HG03045 (cell line): ENCODE results near the gene PARD3.
"Not testable (repeated sequence)": the region's sequence is repeated elsewhere in the genome, so short reads cannot be mapped to it uniquely, and the experiment has no call there.

Experiments used
- ATAC-seq: cut with Tn5 transposase; IDR thresholded peaks from one replicate; pipeline ENCODE4 v1.9.1; 2021; ENCODE audit warnings: mild to moderate bottlenecking, moderate library complexity; ENCODE audit not compliant: unreplicated experiment

The PARD3 gene

DNA sequence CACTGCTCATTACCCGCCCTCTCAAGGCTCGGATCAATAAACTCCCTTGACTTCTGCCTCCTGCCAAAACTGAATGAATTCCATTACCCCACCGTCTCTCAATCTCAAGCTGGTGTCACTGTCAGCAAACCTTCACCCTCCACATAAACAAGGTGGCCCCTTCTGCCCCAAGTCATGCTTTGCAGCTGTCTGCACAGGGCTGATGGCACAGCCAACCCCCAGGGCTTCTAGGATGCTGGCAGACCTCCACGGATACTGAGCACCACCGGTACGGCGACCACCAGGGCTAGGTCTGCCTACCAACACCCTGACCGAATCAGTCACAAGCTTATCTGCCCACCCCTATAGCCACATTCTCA, 46.1 kb downstream of the PARD3 start:
- ATAC-seq = no peak

DNA sequence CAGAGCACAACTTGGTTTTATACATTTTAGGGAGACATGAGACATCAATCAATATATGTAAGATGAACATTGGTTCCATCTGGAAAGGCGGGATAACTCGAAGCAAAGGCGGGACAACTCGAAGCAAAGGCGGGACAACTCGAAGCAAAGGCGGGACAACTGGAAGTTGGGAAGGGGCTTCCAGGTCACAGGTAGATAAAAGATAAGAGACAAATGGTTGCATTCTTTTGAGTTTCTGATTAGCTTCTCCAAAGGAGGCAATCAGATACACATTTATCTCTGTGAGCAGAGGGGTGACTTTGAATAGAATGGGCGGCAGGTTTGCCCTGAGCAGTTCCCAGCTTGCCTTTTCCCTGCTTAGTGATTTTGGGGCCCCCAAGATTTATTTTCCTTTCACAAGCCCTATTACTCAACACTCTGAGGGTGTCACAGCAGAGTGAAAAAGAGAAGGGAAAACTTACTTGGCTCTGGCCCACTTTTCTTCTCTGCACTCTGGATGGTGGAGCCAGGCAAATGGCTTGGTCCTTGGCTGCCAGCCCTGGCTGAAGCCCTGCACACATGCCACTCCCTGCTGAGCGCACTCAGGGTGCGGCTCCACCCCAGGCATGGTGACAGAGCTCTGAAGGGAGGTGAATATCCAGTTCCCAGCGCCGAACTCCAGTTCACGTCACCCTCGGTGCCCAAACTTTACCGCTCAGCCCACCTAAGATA, 46.7 kb downstream of the PARD3 start:
- ATAC-seq = no peak

DNA sequence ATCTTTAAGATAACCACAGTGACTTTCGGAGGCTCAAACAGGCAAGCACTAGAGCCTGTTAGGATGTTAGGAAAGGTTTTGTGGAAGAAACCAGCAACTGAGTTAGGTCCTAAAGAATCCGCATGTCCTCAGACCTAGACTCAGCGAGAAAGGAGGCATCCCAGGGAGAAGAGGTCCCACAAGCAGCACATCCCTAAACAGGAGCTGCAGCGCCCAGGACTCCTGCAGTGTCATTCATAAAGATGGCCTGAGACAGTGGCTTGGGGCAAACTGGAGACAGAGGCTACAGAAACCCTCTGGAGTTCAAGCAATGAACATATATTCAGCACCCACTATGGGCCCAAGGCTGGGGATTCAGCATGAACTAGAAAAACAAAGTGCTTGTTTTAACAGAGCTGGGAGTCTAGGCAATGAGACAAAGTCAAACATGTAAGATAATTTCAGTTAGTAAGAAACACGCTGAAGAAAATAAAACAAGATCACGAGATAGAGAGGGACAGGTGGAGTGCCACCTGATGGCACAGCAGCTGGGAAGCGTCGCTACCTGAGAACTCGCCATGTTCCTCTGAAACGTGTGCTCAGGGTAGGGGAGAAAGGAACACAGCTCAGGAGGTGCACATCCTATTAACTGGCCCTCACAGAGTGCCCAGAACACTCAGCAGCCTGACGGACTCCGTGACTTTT, 48.1 kb downstream of the PARD3 start:
- ATAC-seq = no peak

DNA sequence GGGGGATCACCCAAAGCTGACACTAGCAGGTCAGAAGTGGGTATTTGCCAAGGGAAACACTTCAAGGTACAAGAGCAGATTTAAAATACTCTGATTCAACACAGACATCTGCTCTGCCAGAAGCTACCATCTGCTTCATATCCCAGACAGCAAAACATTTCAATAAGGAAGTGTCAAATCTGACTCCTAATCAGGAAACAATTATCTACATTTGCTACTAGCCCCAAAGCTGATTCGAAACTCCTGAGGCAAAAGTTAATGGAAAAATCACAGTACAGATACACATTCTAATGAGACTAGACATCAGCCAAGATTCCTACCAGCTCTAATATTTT, 48.9 kb downstream of the PARD3 start:
- ATAC-seq = no peak

DNA sequence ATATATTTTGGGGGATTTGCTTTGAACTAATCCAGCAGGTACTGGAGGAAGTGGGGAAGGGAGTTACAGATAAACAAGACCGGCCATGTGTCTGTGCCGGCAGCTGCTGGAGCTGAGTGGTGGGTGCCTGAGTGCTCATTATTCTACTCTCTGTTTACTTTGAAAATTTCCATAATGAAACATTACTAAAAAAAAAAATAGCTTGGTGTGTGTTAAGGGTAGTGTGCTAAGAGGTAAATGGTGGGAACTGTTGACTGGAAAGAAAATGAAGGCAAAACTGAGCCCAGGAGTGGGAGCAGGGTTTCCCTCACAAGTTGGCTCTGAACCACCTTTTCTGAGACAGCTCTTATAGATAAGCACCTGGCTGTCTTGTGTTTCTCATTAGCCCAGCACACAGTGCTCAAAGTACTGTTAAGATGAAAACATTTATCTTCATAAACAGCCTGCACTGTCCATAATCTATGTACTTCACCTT, 50.6 kb downstream of the PARD3 start:
- no peak for ATAC-seq

DNA sequence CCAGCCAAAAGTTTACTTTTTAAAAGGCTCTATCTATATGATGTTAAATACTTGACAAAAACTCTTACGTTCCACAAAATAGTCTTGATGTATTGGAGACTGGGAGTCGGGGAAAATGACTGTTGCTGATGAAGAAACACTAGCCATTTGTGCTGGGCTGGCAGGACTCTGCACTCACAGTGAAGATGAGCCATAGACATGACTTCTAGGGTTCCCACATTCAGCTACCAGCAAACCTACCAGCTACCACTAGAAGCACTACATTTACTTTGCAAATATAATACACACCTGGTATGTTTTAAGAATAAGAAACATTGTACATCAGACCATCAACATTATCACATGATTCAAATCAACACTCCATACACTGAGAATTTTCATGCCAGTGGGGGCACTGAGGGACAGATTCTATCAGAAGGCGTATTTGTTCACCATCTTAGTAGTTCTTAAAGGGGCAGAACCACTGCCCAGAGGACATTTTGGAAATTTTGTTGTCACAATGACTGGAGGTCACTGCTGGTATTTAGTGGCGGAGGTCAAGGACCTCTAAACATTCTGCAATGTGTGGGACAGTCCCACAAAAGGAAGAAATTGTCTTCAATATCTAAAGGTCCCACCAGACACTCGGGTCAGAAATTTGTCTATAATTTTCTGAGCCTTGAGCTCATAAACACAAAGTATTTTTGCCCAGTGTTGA, 52.3 kb downstream of the PARD3 start:
- ATAC-seq = no peak

DNA sequence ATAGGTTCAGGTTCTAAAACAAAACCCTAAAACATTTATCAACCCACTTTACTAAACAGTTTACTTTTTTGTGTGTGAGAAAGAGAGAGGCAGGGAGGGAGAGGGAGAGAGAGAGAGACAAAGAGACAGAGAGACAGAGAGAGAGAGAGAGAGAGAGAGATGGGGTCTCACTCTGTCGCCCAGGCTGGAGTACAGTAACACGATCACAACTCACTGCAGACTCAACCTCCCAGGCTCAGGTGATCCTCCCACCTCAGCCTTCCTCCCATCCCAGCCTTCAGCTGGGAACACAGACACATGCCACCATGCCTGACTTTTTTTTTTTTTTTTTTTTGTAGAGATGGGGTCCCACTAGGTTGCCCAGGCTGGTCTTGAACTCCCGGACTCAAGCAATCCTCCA, 52.9 kb downstream of the PARD3 start:
- no peak for ATAC-seq

DNA sequence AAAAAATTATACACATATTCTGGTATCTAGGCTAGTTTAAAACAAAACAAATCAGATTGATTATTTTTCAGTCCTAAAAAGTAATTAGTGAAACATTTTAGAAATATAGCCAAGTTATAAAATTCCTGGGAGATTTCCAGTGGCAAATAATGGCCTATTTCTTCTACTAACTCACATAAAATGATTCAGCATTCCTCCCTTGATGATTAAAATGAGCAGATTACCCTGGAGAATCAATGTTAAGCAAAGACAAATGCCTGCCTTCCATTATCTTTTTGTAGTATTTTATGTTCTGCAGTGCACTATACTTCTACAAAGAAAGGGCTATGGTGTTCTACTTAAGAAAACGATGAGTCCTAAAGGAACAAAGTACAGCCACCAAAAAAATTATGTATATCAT, 53.6 kb downstream of the PARD3 start:
- no peak for ATAC-seq

DNA sequence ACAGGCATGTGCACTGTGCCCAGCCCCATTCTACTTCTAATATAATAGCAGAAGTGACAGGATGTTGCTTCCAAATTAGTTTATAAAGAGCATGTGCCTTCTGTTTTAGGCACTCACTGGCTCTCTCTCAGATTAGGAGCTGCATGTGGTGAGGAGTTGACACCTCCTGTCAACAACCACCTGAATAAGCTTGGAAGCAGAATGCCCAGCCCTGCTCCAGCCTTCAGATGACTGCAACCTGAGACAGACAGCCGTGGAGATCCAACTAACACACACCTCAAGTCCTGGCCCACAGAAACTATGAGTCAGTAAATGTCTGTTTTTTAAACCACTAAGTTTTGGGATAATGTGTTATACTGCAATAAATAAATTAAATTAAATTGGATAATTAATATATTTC, 54.5 kb downstream of the PARD3 start:
- no peak for ATAC-seq

DNA sequence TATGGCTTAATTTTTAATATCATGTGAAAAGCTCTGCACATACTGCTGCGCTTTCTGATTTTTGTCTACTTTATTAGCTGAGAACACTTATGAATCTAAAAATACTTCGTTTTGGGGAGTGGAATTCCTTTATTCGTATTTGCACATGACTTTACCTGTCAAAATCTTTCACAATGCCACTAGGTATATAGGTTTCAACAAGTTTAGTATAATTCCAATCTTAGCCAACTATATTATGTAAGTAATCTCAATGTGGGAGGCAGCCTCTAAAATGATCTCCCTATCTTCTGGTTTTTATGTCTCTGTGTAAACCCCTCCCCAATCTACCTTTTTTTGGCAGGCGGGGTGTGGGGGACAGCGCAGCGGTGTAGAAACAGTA, 55.3 kb downstream of the PARD3 start:
- ATAC-seq = no peak

DNA sequence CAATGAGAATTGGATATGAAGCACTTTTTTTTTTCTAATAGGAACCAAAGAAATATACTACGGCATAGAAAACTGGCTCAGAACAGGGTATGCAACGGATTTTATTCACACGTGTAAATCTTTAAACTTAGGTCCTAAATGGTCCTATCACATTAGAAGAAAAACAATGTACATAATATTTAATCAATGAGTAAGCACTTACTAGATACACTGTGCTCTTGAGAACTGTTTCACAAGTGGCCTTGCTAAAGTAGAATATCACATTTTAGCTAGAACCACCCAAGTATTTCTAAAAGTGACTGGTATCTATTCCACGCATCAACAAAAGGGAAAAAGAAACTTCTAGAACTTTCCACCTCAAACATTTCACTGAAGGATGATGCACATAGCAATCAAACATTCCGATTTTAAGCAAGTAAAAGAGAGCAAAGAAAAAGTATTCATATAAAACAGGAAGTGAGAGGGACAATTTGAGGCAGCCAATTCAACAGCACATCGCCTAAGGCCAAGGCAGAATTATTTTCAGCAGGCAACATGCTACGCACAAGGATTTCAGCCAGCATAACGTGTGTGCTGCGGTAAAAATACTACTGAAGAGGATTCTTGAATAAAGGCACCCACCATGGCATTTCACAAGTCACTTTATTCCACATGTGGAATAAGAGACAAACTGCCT, 55.8 kb downstream of the PARD3 start:
- no peak for ATAC-seq

DNA sequence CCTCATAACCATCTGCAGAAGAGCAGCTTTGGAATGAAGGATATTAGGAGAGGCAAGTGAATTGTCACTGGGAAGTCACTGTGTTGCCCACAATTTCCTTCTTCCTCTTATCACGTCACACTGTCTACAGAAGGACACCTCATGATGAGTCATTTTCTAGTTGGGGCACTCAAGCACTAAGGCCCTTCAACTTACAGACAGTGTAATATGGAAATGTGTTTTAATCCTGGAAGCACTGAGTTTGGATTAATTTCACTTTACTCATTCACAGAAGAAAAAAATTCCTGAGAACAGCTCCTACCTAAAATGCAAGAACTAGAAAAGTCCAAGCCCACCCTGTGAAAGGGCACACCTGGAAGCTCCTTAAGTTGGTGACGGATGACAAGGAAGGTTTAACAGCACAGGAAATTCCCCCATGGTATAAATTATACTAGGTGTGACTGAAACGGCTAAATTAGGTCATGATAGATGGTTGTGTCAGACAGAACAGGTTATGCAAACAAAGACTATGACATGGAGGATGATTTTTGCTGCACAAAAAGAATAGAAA, 56.6 kb downstream of the PARD3 start:
- no peak for ATAC-seq

DNA sequence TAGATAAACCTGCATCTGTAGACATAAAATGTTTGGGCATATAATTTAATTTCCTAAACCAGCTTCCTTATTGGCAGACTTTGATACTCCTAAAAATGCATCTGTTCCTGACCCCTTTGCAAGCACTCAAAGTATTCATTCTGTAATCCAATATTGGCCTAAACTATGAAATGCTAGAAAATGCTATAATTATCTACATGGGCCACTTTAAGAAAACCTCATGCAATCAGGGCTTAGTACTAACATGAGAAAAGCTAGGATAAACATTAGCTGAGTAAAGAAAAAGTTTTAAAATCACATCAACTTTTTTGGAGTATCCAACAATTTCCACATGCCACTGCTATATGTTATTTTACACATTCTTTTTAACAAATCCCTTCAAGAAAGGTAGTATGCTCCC, 57.2 kb downstream of the PARD3 start:
- no peak for ATAC-seq

DNA sequence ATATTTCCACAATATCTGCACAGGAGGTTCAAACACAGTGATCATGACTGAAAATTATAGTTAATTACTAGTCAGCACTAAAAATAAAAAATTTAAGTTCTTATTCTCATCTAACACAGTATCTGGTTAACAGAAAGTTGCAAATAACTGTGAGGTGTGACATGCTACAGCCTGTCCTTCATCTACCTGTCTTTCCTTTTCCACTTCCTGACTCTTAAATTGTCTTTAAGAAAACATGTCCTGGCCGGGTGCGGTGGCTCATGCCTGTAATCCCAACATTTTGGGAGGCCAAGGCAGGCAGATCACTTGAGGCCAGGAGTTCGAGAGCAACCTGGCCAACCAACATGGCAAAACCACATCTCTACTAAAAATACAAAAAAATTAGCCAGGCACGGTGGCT, 57.9 kb downstream of the PARD3 start:
- not testable (repeated sequence) for ATAC-seq

DNA sequence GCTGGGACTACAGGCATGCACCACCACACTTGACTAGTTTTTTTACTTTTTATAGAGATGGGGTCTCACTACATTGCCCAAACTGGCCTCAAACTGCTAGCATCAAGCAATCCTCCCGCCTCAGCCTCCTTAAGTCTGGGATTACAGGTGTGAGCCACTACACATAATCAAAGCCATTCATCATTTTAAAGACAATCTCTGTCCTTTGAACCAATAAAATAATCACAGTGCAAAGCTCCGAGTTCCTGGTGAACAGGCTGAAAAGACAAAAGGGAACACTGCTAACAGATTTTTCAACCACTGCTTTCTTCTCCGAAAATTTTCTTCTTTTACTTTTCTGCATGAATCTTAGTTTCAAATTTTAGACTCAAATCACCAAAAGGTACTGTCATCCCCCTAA, 58.5 kb downstream of the PARD3 start:
- ATAC-seq = no peak

DNA sequence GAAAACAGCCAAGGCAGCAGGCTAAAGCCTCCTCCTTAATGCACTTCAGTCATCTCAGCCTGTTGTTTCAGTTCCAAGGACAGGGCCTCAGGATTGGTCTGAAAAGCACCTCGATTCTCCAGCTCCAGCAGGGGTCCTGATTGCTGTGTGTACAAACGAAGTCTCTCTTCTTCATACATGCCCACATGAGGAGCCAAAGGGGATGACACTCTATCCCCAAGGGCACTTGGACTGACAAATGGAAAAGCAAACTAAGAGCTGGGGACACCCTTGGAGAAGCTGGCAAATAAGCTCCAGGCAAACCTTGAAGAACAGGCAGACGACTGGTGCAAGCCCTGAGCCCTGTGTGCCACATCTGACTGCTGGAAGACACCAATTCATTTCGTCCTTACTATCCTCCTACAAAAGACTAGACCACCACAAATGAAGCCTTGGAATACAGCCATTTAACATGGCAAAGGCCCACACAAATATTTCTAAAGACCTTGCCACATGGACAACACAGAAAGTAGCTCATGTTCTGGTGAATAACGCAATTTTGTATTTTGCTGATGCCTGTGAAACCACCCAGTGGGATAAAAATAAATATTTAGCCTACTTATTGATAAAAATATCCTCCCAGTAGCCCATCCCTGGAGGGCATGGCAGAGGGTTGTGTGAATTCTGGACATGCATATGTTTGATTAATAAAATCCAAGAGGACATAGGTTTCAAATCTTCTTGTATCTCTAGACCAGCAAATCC, 61.9 kb downstream of the PARD3 start:
- ATAC-seq = no peak

DNA sequence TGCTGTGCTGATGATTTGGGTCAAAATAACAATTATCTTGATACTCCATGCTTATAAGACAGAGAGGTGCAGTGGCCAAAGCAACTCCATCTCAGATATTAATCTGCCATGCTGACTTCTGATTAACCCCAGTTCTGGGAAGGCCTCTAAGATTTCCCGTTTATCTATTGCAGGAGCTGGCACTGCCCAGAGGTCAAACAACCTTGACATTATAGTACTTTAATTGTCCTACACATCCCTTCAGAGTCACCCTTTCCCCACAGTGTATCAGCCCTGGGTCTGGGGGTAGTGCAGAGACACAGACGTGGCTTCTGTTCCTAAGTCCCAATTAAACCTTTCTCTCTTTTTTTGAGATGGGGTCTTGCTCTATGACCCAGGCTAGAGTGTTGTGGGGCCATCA, 63.8 kb downstream of the PARD3 start:
- ATAC-seq = no peak

DNA sequence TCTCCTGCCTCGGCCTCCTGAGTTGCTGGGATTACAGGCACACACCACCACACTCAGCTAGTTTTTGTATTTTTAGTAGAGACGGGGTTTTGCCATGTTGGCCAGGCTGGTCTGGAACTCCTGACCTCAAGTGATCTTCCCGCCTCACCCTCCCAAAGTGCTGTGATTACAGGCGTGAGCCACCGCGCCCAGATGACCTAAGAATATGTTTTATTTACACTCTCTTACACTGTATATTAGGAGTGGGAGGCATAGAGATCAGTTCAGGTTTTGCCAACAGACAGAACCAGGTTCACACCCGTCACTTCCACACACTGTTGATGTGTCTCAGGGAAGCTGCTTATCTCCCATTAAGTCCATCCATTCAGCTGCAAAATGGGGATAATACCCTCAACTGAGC, 64.3 kb downstream of the PARD3 start:
- not testable (repeated sequence) for ATAC-seq

DNA sequence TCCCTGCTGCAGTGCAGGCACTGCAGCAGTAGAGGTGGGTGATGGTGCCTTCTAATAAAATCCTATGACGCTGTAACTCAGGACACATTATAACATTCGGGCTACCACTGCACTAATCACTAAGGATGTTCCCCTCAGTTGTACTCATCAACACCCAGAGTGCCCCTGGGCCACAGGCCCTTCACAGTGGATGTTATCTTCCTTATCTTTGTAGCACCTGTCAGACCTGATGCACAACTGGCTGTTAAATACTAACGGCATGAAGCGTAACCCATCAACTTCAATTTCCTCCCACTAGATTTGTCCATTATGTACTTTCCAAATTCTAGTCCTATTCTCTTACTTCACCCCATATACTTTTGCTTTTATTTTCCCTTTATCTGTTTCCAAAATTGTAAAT, 66.3 kb downstream of the PARD3 start:
- no peak for ATAC-seq

DNA sequence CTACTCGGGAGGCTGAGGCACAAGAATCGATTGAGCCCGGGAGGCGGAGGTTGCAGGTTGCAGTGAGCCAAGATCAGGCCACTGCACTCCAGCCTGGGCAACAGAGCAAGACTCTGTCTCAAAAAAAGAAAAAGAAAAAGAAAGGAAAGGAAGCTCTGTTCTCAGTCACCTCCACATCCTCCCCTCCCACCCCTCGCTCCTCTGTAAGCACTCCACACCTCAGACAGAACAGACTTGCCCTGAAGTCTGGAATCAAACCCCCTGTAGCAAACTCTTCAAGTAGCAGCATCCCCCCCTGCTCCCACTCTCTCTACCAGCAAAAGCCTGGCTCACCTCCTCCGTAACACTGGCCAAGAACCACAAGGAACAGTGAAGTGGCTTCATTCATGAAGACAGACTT, 66.7 kb downstream of the PARD3 start:
- no peak for ATAC-seq

DNA sequence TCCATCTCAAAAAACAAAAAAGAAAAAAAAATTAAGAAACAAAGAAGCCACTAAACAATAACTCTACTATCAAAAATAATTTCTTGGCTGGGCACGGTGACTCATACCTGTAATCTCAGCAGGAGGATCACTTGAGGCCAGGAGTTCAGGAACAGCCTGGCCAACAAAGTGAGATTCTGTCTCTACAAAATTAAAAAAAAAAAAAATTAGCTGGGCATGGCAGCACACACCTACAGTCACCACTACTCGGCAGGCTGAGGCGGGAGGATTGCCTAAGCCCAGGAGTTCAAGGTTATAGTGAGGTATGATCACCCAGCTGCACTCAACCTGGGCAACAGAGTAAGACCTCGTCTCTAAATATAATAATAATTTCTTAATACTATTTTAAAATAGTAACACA, 69.0 kb downstream of the PARD3 start:
- no peak for ATAC-seq
